Testis (tissue), 2 donors: ENCODE data around the gene NSUN2.

Source experiments
- POLR2A ChIP-seq: fragments of 450-650 bp; IDR thresholded peaks from one replicate; pipeline ENCODE4 v1.6.1; 2017; ENCODE audit warnings: antibody characterized with exemption, mild to moderate bottlenecking, moderate library complexity
- TF ChIP-seq, protein P1 (sequence below), 3 experiments: fragments of 450-650 bp in 2 of 3; fragments of 200-600 bp in 1 of 3; sonication (generic) in 1 of 3; IDR thresholded peaks; one replicate each; pipeline ENCODE4 v1.5.1; 2016 to 2019; ENCODE audit warnings: antibody characterized with exemption in 3 of 3, mild to moderate bottlenecking in 2 of 3, moderate library complexity in 1 of 3

DNA sequence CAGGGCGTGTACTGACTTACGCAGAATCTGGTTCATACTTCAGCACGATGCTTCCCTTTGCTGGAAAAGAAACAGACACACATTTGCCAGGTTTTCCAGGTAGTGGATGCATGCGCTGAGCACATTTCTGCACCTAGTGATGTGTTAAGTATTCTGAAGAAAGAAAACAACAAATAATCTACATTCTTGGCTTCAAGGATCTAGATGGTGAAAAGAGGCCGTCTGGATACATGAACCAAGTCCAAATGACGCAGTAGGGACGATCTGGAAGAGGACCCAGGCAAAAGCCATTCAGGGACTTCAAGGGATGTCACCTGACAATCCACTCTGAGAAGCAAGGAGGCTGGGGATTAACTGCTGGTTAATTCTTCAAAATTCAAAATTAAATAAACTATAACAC, 30.4 kb downstream of the NSUN2 start:
- TF ChIP-seq, protein P1, sequence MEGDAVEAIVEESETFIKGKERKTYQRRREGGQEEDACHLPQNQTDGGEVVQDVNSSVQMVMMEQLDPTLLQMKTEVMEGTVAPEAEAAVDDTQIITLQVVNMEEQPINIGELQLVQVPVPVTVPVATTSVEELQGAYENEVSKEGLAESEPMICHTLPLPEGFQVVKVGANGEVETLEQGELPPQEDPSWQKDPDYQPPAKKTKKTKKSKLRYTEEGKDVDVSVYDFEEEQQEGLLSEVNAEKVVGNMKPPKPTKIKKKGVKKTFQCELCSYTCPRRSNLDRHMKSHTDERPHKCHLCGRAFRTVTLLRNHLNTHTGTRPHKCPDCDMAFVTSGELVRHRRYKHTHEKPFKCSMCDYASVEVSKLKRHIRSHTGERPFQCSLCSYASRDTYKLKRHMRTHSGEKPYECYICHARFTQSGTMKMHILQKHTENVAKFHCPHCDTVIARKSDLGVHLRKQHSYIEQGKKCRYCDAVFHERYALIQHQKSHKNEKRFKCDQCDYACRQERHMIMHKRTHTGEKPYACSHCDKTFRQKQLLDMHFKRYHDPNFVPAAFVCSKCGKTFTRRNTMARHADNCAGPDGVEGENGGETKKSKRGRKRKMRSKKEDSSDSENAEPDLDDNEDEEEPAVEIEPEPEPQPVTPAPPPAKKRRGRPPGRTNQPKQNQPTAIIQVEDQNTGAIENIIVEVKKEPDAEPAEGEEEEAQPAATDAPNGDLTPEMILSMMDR (IDR thresholded peaks at IDR 0.05), result no peak
- no peak for TF ChIP-seq POLR2A
